Activated naive CD4-positive, alpha-beta T cell treated with anti-CD3 and anti-CD28 coated beads for 36 hours (primary cell): ENCODE measurements around the gene KIF2B. TPM values are rescaled to one million over a fixed set of nuclear protein-coding genes. Genes with fewer than 3 reads are reported as not detected.
"Not testable (repeated sequence)": the region's sequence is repeated elsewhere in the genome, so short reads cannot be mapped to it uniquely, and the experiment has no call there.

Source experiments
- CTCF ChIA-PET: fragments of 350-600 bp; sonication (Branson Sonifier 250); formaldehyde crosslinking; loops from one replicate; lab custom pipeline; 2021; ENCODE audit warnings: antibody characterized with exemption; lab: Charles Lee
- DNase-seq: peaks from one replicate; pipeline ENCODE4 v3.0.0-alpha.2; 2020
- H3K27ac Mint-ChIP-seq: one replicate; pipeline ENCODE4 v1.8.0; 2021; ENCODE audit warnings: mild to moderate bottlenecking, mixed read lengths
- H3K27me3 Mint-ChIP-seq: one replicate; pipeline ENCODE4 v1.8.0; 2021; ENCODE audit warnings: low read depth, mixed read lengths
- H3K36me3 Mint-ChIP-seq: one replicate; pipeline ENCODE4 v1.8.0; 2021; ENCODE audit warnings: low read depth, mixed read lengths
- H3K4me1 Mint-ChIP-seq: one replicate; pipeline ENCODE4 v1.8.0; 2021; ENCODE audit warnings: low read depth, mixed read lengths
- H3K4me3 Mint-ChIP-seq: one replicate; pipeline ENCODE4 v1.8.0; 2021; ENCODE audit warnings: mild to moderate bottlenecking, moderate library complexity, mixed read lengths
- H3K9me3 Mint-ChIP-seq: one replicate; pipeline ENCODE4 v1.8.0; 2021; ENCODE audit warnings: mixed read lengths
- intact Hi-C: fragments of 100-400 bp; cut with micrococcal nuclease; formaldehyde crosslinking; loops from one replicate; pipeline ENCODE4 v1.15.1; 2023
- total RNA-seq, 2 experiments: library from RNA; stranded (reverse); gene quantifications; one replicate each; pipeline ENCODE4 v1.2.3, GENCODE V29; 2021

The KIF2B gene
- total RNA-seq, 2 experiments from 2014 or later: not detected

- DNase-seq: no peak
- H3K27ac Mint-ChIP-seq: no peak overlapping the region
- CTCF ChIA-PET: no interaction called here
- intact Hi-C loops: no loop called here
- peaks cover 2% of the 10 kb centered on the region for H3K9me3 Mint-ChIP-seq
- H3K27me3 Mint-ChIP-seq: no peaks in the 10 kb centered on the region
- H3K4me3 Mint-ChIP-seq: no peak overlapping the region
- no peaks in the 10 kb centered on the region for H3K4me1 Mint-ChIP-seq
- no peaks in the 10 kb centered on the region for H3K36me3 Mint-ChIP-seq
Observed at GRCh38 chr17:53819956-53820355, 2.8 kb upstream of the KIF2B start.

- Mint-ChIP-seq H3K36me3 (no peaks in the 10 kb centered on the region), H3K4me1 (no peaks in the 10 kb centered on the region), H3K4me3 (no peak overlapping the region), H3K27me3 (no peaks in the 10 kb centered on the region), H3K9me3 (peaks cover 5% of the 10 kb centered on the region), H3K27ac (no peak overlapping the region)
- CTCF ChIA-PET: no interaction called here
- intact Hi-C loops: no loop called here
- no peak for DNase-seq
Observed at GRCh38 chr17:53823341-53824050, 769 bp downstream of the KIF2B start.

- H3K4me3 Mint-ChIP-seq: not testable (repeated sequence)
Observed at GRCh38 chr17:53834771-53835170, 12.0 kb downstream of the KIF2B start.

GRCh38 chr17:53837131-53837530, 14.4 kb downstream of the KIF2B start:
- no peaks in the 10 kb centered on the region for H3K36me3 Mint-ChIP-seq
- no peaks in the 10 kb centered on the region for H3K4me1 Mint-ChIP-seq
- peaks cover 7% of the 10 kb centered on the region for H3K9me3 Mint-ChIP-seq
- no peak for DNase-seq
- no peaks in the 10 kb centered on the region for H3K27me3 Mint-ChIP-seq
- CTCF ChIA-PET: no interaction called here
- intact Hi-C loops: no loop called here
- H3K4me3 Mint-ChIP-seq: no peak overlapping the region
- no peak overlapping the region for H3K27ac Mint-ChIP-seq

More at GRCh38 chr17:53834771-53835170, 12.0 kb downstream of the KIF2B start:
- DNase-seq, H3K4me1 Mint-ChIP-seq, H3K36me3 Mint-ChIP-seq, H3K27ac Mint-ChIP-seq, H3K9me3 Mint-ChIP-seq, CTCF ChIA-PET, H3K27me3 Mint-ChIP-seq: not testable (repeated sequence)
- intact Hi-C loops: loop anchor here (5.0 kb wide), 1 partner anchor 48 kb away; no protein-coding TSS in a partner anchor

- no peaks in the 10 kb centered on the region for H3K4me1 Mint-ChIP-seq
- H3K27ac Mint-ChIP-seq: no peak overlapping the region
- CTCF ChIA-PET: no interaction called here
- H3K9me3 Mint-ChIP-seq: peaks cover 11% of the 10 kb centered on the region
- DNase-seq: no peak
- H3K27me3 Mint-ChIP-seq: no peaks in the 10 kb centered on the region
- H3K4me3 Mint-ChIP-seq: no peak overlapping the region
- no peaks in the 10 kb centered on the region for H3K36me3 Mint-ChIP-seq
- intact Hi-C loops: no loop called here
Observed at GRCh38 chr17:53844491-53845107, 21.9 kb downstream of the KIF2B start.

GRCh38 chr17:53871128-53871527, 48.4 kb downstream of the KIF2B start:
- H3K27ac Mint-ChIP-seq, H3K4me3 Mint-ChIP-seq, H3K27me3 Mint-ChIP-seq, H3K4me1 Mint-ChIP-seq, DNase-seq, CTCF ChIA-PET, intact Hi-C loops, H3K36me3 Mint-ChIP-seq, H3K9me3 Mint-ChIP-seq: not testable (repeated sequence)
